SK-N-SH treated with all-trans-retinoic acid at 6 μM for 48 hours (cell line): Measurements from ENCODE around the gene PIP4K2B.

Source experiments
- CREB5 ChIP-seq: fragments of 250-450 bp; sonication (Bioruptor Pico); IDR thresholded peaks from 2 replicates; pipeline ENCODE4 v1.5.1; 2020; ENCODE audit warnings: low read depth, mild to moderate bottlenecking, moderate library complexity
- GLIS3 ChIP-seq: fragments of 250-450 bp; sonication (Bioruptor Pico); IDR thresholded peaks from 2 replicates; pipeline ENCODE4 v1.5.0; 2020; ENCODE audit warnings: mild to moderate bottlenecking, moderate library complexity
- OSR1 ChIP-seq: fragments of 250-450 bp; sonication (Bioruptor Pico); IDR thresholded peaks from 2 replicates; pipeline ENCODE4 v1.8.0; 2022; ENCODE audit warnings: moderate library complexity, mild to moderate bottlenecking, inconsistent platforms
- PPARA ChIP-seq: fragments of 250-450 bp; sonication (Bioruptor Pico); IDR thresholded peaks from 2 replicates; pipeline ENCODE4 v1.5.0; 2020; ENCODE audit warnings: mild to moderate bottlenecking, borderline replicate concordance
- RARB ChIP-seq: fragments of 250-450 bp; sonication (Bioruptor Pico); IDR thresholded peaks from 2 replicates; pipeline ENCODE4 v1.8.0; 2021; ENCODE audit warnings: mild to moderate bottlenecking, moderate library complexity
- SNAI2 ChIP-seq: fragments of 250-450 bp; sonication (Bioruptor Pico); IDR thresholded peaks from 2 replicates; pipeline ENCODE4 v1.5.0; 2020; ENCODE audit warnings: mild to moderate bottlenecking, moderate library complexity
- TSHZ2 ChIP-seq: fragments of 250-450 bp; sonication (Bioruptor Pico); IDR thresholded peaks from 2 replicates; pipeline ENCODE4 v1.5.0; 2020; ENCODE audit warnings: mild to moderate bottlenecking, moderate library complexity
- ZNF70 ChIP-seq: fragments of 450-650 bp; formaldehyde crosslinking; IDR thresholded peaks from 2 replicates; pipeline ENCODE4 v1.5.0; 2020; ENCODE audit warnings: mild to moderate bottlenecking, moderate library complexity
- ZNF8 ChIP-seq: fragments of 450-650 bp; formaldehyde crosslinking; IDR thresholded peaks from 2 replicates; pipeline ENCODE4 v1.5.0; 2020; ENCODE audit warnings: mild to moderate bottlenecking, moderate library complexity

DNA sequence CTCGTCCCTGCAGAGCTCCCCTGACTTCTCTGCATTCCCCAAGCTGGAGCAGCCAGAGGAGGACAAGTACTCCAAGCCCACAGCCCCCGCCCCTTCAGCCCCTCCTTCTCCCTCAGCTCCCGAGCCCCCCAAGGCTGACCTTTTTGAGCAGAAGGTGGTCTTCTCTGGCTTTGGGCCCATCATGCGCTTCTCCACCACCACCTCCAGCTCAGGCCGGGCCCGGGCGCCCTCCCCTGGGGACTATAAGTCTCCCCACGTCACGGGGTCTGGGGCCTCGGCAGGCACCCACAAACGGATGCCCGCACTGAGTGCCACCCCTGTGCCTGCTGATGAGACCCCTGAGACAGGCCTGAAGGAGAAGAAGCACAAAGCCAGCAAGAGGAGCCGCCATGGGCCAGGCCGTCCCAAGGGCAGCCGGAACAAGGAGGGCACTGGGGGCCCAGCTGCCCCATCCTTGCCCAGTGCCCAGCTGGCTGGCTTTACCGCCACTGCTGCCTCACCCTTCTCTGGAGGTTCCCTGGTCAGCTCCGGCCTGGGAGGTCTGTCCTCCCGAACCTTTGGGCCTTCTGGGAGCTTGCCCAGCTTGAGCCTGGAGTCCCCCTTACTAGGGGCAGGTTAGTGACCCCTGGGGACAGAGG is 82.9 kb downstream of the PIP4K2B start:
- TF ChIP-seq GLIS3 (no peak), PPARA (no peak), ZNF70 (CRISPR knock-in tag) (no peak), ZNF8 (CRISPR knock-in tag) (no peak), CREB5 (CRISPR knock-in tag) (no peak), OSR1 (CRISPR knock-in tag) (no peak), RARB (CRISPR knock-in tag) (no peak), TSHZ2 (CRISPR knock-in tag) (no peak), SNAI2 (CRISPR knock-in tag) (no peak)
